ENCODE results near the gene TK1. TPM values are rescaled to one million over a fixed set of nuclear protein-coding genes. Genes with fewer than 3 reads are reported as not detected.

Gene TK1
- total RNA-seq, 2 donors from 2014 or later, result 90.6 to 90.9 TPM

DNA sequence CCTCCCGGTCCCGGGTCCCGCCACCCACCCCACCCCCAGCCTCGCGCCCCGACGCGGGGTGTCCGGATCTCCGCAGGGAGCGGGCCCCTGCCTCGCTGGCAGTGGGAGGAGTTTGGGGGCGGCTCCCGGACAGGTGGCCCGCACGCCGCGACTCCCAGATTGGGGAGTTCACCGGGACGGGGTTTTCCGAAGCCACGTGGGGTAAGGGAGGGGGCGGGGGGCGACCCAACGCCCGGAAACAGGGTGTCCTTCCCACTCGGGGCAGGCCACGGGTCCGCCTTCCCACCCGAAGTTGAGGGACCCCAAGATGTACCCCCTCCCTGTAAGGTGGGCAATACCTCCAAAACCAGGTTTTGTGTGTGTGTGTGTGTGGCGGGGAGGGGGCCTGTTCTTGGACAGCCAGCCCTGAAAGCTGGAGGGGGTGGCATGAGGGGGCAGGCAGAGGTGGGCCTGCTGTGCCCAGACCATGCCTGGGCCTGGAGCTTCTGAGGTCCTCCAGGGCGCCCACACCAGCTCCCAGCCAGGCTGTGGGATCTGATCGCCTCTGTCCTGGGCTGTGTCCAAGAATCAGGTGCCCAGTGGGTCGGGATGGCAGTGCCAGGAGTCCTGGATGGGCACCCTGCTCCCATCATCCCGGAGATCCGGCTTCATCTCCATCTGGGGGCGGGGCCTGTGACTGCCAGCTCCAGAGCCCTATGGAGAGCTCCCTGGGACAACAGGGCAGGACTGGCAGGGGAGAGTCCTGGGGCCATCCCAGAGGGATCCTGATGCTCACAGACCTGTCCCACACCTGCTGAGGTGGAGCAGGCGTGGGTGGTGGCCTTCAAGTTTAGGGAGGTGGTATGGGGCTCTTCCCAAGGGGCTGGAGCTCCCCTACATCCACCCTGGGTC, 17.7 kb downstream of the TK1 start:
- H3K36me3 Mint-ChIP-seq (ENCODE audit: insufficient read depth in 2 of 2), result peaks cover 5 to 10% of the 10 kb centered on the region in 2 donors
- peak overlapping the region; percentile 46 for H3K27ac Mint-ChIP-seq
- H3K9me3 Mint-ChIP-seq, result no peaks in the 10 kb centered on the region
- DNase-seq (peak; percentile 42 to 54), ATAC-seq (replicated peaks in 1 of 2) (peak; percentile 31 to 34)
- no peaks in the 10 kb centered on the region for H3K27me3 Mint-ChIP-seq (ENCODE audit: low read depth)
- H3K4me3 Mint-ChIP-seq, result peak overlapping the region; percentile 78 to 79
- H3K4me1 Mint-ChIP-seq (ENCODE audit: low read depth), result peaks cover 48% of the 10 kb centered on the region

DNA sequence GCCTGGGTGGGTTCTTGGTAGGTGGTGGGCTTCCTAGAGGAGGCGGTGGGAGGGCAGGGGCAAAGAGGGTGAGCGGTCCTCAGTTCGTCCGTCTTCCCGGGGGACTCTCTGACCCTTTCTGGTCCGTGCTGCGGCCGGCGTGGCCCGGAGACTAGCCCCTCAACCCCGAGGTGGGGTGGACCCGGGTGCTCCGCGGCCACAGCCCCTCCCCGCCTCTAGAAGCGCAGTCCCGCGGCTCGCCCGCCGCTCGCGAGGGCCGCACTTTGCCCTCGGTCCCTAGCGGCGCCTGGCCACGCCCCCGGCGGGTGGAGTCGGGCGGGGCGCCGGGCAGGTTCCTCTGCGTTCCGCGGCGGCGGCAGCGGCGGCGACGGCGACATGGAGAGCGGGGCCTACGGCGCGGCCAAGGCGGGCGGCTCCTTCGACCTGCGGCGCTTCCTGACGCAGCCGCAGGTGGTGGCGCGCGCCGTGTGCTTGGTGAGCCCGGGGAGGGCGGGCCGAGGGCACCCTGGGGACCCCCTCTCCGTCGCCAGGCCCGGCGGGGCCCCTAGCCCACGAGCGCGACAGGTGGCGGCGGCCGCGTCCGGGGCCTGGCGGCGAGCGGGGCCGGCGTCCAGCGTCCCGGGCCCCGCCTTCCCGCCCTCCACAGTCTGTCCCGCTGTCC, 18.5 kb downstream of the TK1 start, which contains the start of gene SYNGR2:
Gene SYNGR2, plus strand, starts transcription at position 340 of the 661 bp plus-strand sequence. Its CDS starts 36 bp downstream, at position 376.
- peak within 1 kb of the TSS; percentile 46 for H3K27ac Mint-ChIP-seq
- ATAC-seq (replicated peaks in 1 of 2), result peak; percentile 90 to 91
- peaks cover 40% of the 10 kb centered on the region for H3K4me1 Mint-ChIP-seq (ENCODE audit: low read depth)
- H3K4me3 Mint-ChIP-seq, result peak within 1 kb of the TSS; percentile 81 to 82
- H3K36me3 Mint-ChIP-seq (ENCODE audit: insufficient read depth in 2 of 2), result peaks cover under 1 to 2% of the 10 kb centered on the region in 2 donors
- H3K9me3 Mint-ChIP-seq, result no peaks in the 10 kb centered on the region
- H3K27me3 Mint-ChIP-seq (ENCODE audit: low read depth), result no peaks in the 10 kb centered on the region
- DNase-seq, result peak; percentile 92 to 95

DNA sequence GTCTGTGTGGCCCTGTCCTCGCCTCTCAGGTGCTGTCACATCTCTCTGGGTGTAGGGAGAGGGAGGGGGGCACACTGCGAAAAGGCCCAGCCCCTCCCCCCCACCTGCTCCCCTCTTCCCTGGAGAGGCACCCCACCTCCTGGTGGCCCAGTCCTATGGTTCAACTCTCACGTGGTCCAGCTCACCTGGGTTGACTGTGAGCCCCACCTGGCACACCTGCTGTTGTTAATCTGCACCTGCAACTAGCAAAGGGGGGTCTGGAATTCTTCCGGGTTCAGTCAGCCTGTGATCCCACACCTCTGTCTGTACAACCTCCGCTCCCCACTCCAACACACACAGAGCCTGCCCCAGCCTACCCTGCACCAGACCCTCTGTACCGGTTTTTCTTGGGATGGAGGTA, 20.4 kb downstream of the TK1 start:
- Mint-ChIP-seq H3K27ac (no peak overlapping the region), H3K4me3 (no peak overlapping the region), H3K36me3 (ENCODE audit: insufficient read depth in 2 of 2) (no peaks in the 10 kb centered on the region), H3K4me1 (ENCODE audit: low read depth) (peaks cover 20% of the 10 kb centered on the region), H3K27me3 (ENCODE audit: low read depth) (no peaks in the 10 kb centered on the region), H3K9me3 (no peaks in the 10 kb centered on the region)
- DNase-seq (no peak), ATAC-seq (replicated peaks in 1 of 2) (no peak)

DNA sequence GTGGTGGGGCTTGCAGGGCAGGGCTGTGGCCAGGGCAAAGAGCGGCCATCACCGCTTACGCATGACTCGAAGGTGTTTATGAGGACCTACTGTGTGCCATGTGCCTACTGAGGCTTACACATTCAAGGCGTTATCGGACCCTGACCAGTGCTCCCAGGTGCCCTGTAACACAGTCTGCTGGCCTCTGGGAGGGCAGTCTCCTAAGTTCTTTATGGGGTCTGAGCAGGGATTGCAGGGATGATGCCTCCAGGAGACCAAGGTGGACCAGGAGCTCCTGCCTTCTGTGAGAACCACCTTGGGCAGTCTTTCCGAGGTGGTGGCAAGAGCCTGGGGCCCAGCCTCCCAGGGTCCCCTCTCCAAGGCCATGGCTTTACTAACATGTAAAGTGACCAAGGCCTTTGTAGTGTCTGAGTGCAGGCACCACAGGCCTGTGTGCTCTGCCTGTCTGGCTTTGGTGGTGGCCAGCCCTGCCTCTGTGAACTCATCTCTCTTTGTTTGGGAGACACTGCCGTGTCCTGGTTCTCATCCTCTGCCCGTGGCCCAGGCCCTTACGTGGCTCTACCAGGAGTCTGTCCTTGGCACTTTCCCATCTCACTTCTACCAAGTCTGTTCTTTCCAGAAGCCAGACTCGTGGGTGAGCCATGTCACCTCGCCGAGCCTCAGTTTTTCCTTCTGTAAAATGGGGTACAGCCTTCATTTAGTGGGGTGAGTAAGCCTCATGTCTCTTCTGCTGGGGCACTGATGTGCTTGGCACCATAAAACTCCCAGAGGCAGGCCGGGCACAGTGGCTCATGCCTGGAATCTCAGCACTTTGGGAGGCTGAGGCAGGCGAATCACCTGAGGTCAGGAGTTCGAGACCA, 21.9 kb downstream of the TK1 start:
- Mint-ChIP-seq H3K4me3 (no peak overlapping the region), H3K4me1 (ENCODE audit: low read depth) (peaks cover 16% of the 10 kb centered on the region), H3K9me3 (no peaks in the 10 kb centered on the region), H3K27ac (no peak overlapping the region), H3K27me3 (ENCODE audit: low read depth) (no peaks in the 10 kb centered on the region), H3K36me3 (ENCODE audit: insufficient read depth in 2 of 2) (no peaks in the 10 kb centered on the region)
- ATAC-seq (replicated peaks in 1 of 2) (no peak), DNase-seq (no peak)

DNA sequence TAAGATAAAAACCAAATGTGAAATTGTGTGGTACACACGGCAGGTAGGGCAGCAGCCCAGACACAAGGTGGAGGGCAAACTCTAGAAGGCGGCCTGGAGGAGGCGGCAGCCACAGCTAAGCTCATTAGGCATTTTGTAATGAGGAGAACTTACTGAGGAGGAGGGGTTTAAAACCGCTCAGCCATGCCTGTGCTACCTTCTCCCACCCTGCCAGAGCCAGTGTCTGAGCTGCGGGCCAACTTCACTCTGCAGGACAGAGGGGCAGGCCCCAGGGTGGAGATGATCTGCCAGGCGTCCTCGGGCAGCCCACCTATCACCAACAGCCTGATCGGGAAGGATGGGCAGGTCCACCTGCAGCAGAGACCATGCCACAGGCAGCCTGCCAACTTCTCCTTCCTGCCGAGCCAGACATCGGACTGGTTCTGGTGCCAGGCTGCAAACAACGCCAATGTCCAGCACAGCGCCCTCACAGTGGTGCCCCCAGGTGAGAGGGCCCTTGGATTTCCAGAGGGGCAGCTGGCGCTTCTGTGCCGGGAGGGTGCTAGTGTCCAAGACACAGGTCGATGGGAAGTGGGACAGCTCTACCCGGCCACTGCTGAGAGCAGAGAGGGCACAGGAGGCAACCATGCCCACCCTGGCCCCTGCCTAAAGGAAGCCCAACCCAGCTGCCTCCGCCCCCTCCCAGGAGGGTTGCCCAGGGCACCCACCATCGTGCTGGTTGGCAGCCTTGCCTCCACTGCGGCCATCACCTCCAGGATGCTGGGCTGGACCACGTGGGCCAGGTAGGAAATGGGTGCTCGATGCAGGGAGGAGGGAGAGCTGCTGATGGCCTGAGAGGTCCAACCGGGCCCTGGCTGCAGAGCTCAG, 22.7 kb downstream of the TK1 start:
- Mint-ChIP-seq H3K36me3 (ENCODE audit: insufficient read depth in 2 of 2) (no peaks in the 10 kb centered on the region), H3K4me3 (no peak overlapping the region), H3K4me1 (ENCODE audit: low read depth) (peaks cover 17% of the 10 kb centered on the region), H3K9me3 (no peaks in the 10 kb centered on the region), H3K27ac (no peak overlapping the region), H3K27me3 (ENCODE audit: low read depth) (no peaks in the 10 kb centered on the region)
- DNase-seq (no peak), ATAC-seq (replicated peaks in 1 of 2) (no peak)

DNA sequence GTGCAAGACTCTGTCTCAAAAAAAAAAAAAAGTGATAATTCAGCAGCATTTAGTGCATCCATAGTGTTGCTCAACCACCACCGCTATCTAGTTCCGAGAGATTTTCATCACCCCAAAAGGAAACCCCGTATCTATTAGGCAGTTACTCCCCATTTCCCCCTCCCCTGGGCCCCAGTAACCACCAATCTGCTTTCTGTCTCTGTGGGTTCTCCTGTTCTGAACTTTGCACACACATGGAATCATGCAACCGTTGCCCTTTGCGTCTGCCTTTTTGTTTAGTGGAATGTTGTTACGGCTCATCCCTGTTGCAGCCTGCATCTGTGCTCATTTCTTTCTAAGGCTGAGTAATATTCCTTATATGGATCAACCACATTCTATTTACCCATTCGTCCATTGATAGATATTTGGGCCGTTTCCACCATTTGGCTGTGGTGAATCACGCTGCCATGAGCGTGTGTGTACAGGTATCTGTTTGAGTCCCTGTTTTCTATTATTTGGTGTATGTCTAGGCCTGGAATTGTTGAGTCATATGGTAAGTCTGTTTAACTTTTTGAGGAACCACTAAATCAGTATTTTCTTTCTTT, 27.2 kb downstream of the TK1 start:
- no peaks in the 10 kb centered on the region for H3K9me3 Mint-ChIP-seq
- H3K27me3 Mint-ChIP-seq (ENCODE audit: low read depth), result no peaks in the 10 kb centered on the region
- peaks cover 17% of the 10 kb centered on the region for H3K4me1 Mint-ChIP-seq (ENCODE audit: low read depth)
- H3K27ac Mint-ChIP-seq, result peak overlapping the region; percentile 74
- no peaks in the 10 kb centered on the region for H3K36me3 Mint-ChIP-seq (ENCODE audit: insufficient read depth in 2 of 2)
- ATAC-seq (replicated peaks in 1 of 2), result peak; percentile 72 to 80
- H3K4me3 Mint-ChIP-seq, result peak overlapping the region; percentile 12 to 32
- DNase-seq, result no peak

DNA sequence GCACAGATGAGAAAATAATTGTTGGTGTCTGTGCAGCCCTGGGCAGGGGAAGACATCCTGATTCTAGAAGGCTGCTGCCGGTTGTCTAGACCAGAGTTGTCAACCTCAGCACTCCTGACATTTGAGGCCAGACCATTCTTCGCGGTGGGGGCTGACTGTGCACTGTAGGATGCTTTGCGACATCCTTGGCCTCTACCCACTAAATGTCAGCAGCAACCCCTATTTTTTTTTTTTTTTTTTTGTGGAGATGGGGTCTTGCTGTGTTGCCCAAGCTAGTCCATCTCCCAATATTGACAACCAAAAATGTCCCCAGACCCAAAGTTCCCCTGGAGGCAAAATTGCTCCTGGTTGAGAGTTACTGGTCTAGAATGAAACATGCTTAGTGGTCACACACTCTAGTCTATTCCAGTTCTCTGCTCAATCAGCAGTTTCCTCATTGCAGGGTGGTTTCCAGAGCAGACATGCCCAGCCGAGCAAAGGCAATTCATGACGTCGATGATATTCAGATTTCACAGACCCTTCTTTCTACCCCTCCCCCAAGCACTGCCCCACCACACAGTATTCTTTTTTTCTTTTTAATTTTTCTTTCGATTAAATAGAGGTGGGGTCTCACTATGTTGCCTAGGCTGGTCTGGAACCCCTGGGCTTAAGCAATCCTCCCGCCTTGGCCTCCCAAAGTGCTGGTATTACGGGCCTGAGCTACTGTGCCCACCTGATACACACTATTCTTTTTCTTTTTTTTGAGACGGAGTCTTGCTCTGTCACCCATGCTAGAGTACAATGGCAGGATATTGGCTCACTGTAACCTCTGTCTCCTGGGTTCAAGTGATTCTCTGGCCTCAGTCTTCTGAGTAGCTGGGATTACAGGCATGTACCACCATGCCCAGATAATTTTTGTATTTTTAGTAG, 31.7 kb downstream of the TK1 start:
- Mint-ChIP-seq H3K27me3 (ENCODE audit: low read depth) (no peaks in the 10 kb centered on the region), H3K9me3 (no peaks in the 10 kb centered on the region), H3K27ac (peak overlapping the region; percentile 42), H3K4me1 (ENCODE audit: low read depth) (peaks cover 9% of the 10 kb centered on the region), H3K4me3 (peak overlapping the region in 1 of 2 donors; percentile 46), H3K36me3 (ENCODE audit: insufficient read depth in 2 of 2) (no peaks in the 10 kb centered on the region)
- ATAC-seq (replicated peaks in 1 of 2) (peak; percentile 60 to 81), DNase-seq (no peak)

DNA sequence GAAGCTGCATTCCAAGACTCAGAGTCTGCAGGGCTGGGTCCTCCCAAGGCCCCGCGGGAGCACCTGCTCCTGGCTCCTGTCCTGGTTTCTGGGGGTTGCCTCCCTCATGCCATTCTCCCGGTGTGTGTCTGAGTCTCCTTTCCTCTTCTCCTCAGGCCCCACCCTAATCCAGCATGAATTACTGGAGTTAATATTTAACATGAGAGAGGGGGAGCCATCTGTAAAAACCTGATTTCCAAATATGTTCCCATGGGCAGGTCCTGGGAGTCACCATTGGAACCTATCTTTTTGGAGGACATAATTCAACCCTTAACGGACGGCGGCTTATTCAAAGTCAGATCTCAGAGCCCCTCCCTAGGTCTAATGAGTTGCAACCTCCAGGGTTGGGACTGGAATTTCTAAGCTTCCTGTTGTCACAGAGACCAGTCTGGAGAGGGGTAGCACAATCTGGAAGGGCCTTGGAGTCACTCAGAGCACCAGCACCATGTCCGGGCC, 35.3 kb downstream of the TK1 start:
- no peak overlapping the region for H3K27ac Mint-ChIP-seq
- no peak overlapping the region for H3K4me3 Mint-ChIP-seq
- H3K36me3 Mint-ChIP-seq (ENCODE audit: insufficient read depth in 2 of 2), result no peaks in the 10 kb centered on the region
- H3K4me1 Mint-ChIP-seq (ENCODE audit: low read depth), result peaks cover 8% of the 10 kb centered on the region
- DNase-seq, result no peak
- H3K27me3 Mint-ChIP-seq (ENCODE audit: low read depth), result no peaks in the 10 kb centered on the region
- ATAC-seq (replicated peaks in 1 of 2), result no peak
- no peaks in the 10 kb centered on the region for H3K9me3 Mint-ChIP-seq

DNA sequence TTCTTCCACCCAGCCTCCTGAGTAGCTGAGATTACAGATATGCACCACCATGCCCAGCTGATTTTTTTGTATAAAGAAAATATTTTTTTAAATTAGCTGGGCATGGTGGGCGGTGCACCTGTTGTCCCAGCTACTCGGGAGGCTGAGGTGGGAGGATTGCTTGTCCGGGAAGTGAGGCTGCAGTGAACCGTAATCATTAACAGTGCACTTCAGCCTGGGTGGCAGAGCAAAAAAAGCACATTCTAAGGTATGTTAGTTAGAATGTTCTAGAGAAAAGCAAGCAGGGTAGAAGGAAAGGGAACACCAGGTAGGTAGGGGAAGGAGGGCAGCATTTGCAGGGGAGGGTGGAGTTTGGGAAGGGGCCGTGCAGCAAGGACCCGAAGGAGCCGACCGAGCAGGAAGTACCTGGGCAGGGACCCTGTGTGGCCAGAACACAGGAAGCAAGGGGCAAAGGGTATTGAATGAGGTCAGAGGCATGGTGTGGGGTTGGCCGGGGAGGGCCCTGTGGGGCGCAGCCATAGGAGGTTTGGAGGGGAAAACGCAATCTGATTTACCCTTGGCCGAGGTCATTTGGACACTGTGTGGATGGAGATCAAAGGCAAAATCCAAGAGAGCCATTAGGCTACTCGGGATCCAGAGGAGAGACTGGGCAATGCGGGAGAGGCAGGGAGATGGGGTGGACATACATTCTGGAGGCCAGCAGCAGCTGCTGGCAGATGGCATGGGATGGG, 38.4 kb downstream of the TK1 start:
- no peak for ATAC-seq (replicated peaks in 1 of 2)
- Mint-ChIP-seq H3K9me3 (no peaks in the 10 kb centered on the region), H3K27me3 (ENCODE audit: low read depth) (no peaks in the 10 kb centered on the region), H3K4me3 (no peak overlapping the region), H3K4me1 (ENCODE audit: low read depth) (peaks cover 19% of the 10 kb centered on the region), H3K36me3 (ENCODE audit: insufficient read depth in 2 of 2) (no peaks in the 10 kb centered on the region), H3K27ac (no peak overlapping the region)
- DNase-seq, result no peak

DNA sequence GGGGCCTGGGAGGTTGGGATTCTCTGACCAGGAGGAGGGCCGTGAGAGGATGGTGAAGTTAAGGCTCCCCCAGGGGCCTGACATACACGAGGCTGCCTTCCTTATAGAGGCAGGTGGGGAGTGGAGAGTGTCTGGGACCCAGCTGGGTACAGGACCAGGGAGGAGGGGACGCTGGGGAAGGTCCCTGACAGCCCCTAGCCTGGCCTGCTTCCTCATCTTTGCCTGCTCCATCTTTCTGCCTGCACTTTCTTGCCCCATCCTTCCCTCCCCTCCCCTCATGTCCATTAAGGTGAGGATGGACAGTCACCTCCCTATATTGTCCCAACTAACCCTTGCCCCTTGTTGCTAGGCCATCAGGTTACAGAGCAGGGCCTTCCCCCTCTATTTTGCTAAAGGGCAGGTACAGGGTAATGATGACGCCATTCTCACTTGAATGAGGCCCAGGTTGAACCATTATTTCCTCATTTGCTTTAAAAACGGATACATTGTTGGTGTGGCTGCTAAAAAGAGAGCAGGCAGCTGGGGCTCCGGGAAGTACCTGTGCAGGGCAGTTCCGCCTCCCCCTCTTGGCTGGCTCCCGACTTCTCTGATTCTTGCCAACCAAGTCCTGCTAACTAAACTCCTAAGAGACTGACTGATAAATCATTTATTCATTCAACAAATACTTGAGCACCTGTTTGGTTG, 39.4 kb downstream of the TK1 start:
- DNase-seq (no peak), ATAC-seq (replicated peaks in 1 of 2) (peak; percentile 24 to 26)
- Mint-ChIP-seq H3K27me3 (ENCODE audit: low read depth) (no peaks in the 10 kb centered on the region), H3K4me1 (ENCODE audit: low read depth) (peaks cover 23% of the 10 kb centered on the region), H3K27ac (peak overlapping the region; percentile 50), H3K4me3 (no peak overlapping the region), H3K9me3 (no peaks in the 10 kb centered on the region), H3K36me3 (ENCODE audit: insufficient read depth in 2 of 2) (no peaks in the 10 kb centered on the region)

All from activated T-cell treated with anti-CD3 and anti-CD28 coated beads, Interleukin-2, amount 50 U/mL, for 72 hours (primary cell).